SK-N-MC (cell line): ENCODE measurements around the gene AKR7A2.

Source experiments
- DNase-seq: peaks from one replicate; pipeline ENCODE4 v3.0.0-alpha.2; 2011; ENCODE audit warnings: low read depth, low spot score
- H3K27ac ChIP-seq: fragments of 200-600 bp; sonication (generic); 2 replicates; pipeline ENCODE4 v1.5.1; 2016; ENCODE audit warnings: mixed run types
- H3K36me3 ChIP-seq: fragments of 200-600 bp; sonication (generic); 2 replicates; pipeline ENCODE4 v1.6.1; 2017; ENCODE audit warnings: antibody characterized with exemption, low read length, mixed read lengths; ENCODE audit not compliant: insufficient read depth
- H3K4me3 ChIP-seq: fragments of 200-600 bp; sonication (generic); 2 replicates; pipeline ENCODE4 v1.5.1; 2016
- H3K9ac ChIP-seq: fragments of 200-600 bp; sonication (generic); 2 replicates; pipeline ENCODE4 v1.8.0; 2017; ENCODE audit warnings: mixed run types, mixed read lengths; ENCODE audit not compliant: insufficient read length
- H3K9me3 ChIP-seq: fragments of 200-600 bp; sonication (generic); 2 replicates; pipeline ENCODE4 v1.6.1; 2017; ENCODE audit warnings: low read depth, mild to moderate bottlenecking, antibody characterized with exemption, low read length, moderate library complexity, mixed read lengths
- EZH2 ChIP-seq: fragments of 200-600 bp; sonication (generic); IDR thresholded peaks from one replicate; pipeline ENCODE4 v1.6.1; 2017; ENCODE audit warnings: antibody characterized with exemption
- FOXP2 ChIP-seq: optimal IDR thresholded peaks from 2 replicates; pipeline ENCODE3; 2011; ENCODE audit warnings: mild to moderate bottlenecking, moderate library complexity; ENCODE audit not compliant: insufficient read depth; ENCODE audit errors: extremely low read length, control extremely low read depth
- POLR2AphosphoS5 ChIP-seq: IDR thresholded peaks from 2 replicates; pipeline ENCODE4 v1.6.1; 2012; ENCODE audit warnings: mild to moderate bottlenecking, low read depth, low read length, borderline replicate concordance

The AKR7A2 gene

GRCh38 chr1:19356266-19356665, 44.3 kb upstream of the AKR7A2 start:
- Histone ChIP-seq H3K9ac (no peak overlapping the region), H3K27ac (no peak overlapping the region), H3K9me3 (no peaks in the 10 kb centered on the region), H3K4me3 (no peak overlapping the region), H3K36me3 (peaks cover 15% of the 10 kb centered on the region; the same call in 1 of the 2 replicates)
- no peak for DNase-seq
- TF ChIP-seq POLR2AphosphoS5: no peak

GRCh38 chr1:19354531-19354981, 42.6 kb upstream of the AKR7A2 start:
- H3K9ac ChIP-seq: no peak overlapping the region
- no peak for DNase-seq
- H3K4me3 ChIP-seq: no peak overlapping the region
- H3K36me3 ChIP-seq: peaks cover 15% of the 10 kb centered on the region; the same call in 1 of the 2 replicates
- no peak overlapping the region for H3K27ac ChIP-seq
- TF ChIP-seq EZH2 (no peak), POLR2AphosphoS5 (no peak), FOXP2 (no peak)
- H3K9me3 ChIP-seq: no peaks in the 10 kb centered on the region

GRCh38 chr1:19353596-19353995, 41.7 kb upstream of the AKR7A2 start:
- H3K4me3 ChIP-seq: no peak overlapping the region
- DNase-seq: no peak
- H3K27ac ChIP-seq: no peak overlapping the region
- peaks cover 15% of the 10 kb centered on the region; the same call in 1 of the 2 replicates for H3K36me3 ChIP-seq
- TF ChIP-seq EZH2 (no peak), POLR2AphosphoS5 (no peak), FOXP2 (no peak)
- no peaks in the 10 kb centered on the region for H3K9me3 ChIP-seq
- no peak overlapping the region for H3K9ac ChIP-seq

- H3K9ac ChIP-seq: no peak overlapping the region
- H3K27ac ChIP-seq: no peak overlapping the region
- H3K36me3 ChIP-seq: peaks cover 15% of the 10 kb centered on the region; the same call in 1 of the 2 replicates
- H3K9me3 ChIP-seq: no peaks in the 10 kb centered on the region
- TF ChIP-seq FOXP2 (no peak), POLR2AphosphoS5 (no peak), EZH2 (no peak)
- no peak for DNase-seq
- H3K4me3 ChIP-seq: no peak overlapping the region
Observed at GRCh38 chr1:19352839-19353238, 40.9 kb upstream of the AKR7A2 start.

GRCh38 chr1:19351873-19352272, 39.9 kb upstream of the AKR7A2 start:
- Histone ChIP-seq H3K36me3 (peaks cover 15% of the 10 kb centered on the region; the same call in 1 of the 2 replicates), H3K27ac (no peak overlapping the region), H3K9ac (no peak overlapping the region), H3K4me3 (no peak overlapping the region), H3K9me3 (no peaks in the 10 kb centered on the region)
- no peak for TF ChIP-seq FOXP2
- TF ChIP-seq EZH2: no peak
- no peak for TF ChIP-seq POLR2AphosphoS5
- no peak for DNase-seq

- Histone ChIP-seq H3K9ac (no peak overlapping the region), H3K4me3 (no peak overlapping the region), H3K9me3 (no peaks in the 10 kb centered on the region), H3K27ac (no peak overlapping the region), H3K36me3 (peaks cover 7% of the 10 kb centered on the region; the same call in 1 of the 2 replicates)
- no peak for DNase-seq
- no peak for TF ChIP-seq FOXP2
Observed at GRCh38 chr1:19350566-19350965, 38.6 kb upstream of the AKR7A2 start.

GRCh38 chr1:19349999-19350398, 38.1 kb upstream of the AKR7A2 start:
- H3K36me3 ChIP-seq: peaks cover 6% of the 10 kb centered on the region; the same call in 1 of the 2 replicates
- TF ChIP-seq EZH2: no peak
- no peak for TF ChIP-seq FOXP2
- TF ChIP-seq POLR2AphosphoS5: no peak
- H3K4me3 ChIP-seq: no peak overlapping the region
- no peaks in the 10 kb centered on the region for H3K9me3 ChIP-seq
- no peak for DNase-seq
- H3K9ac ChIP-seq: no peak overlapping the region
- no peak overlapping the region for H3K27ac ChIP-seq

GRCh38 chr1:19348441-19349198, 36.7 kb upstream of the AKR7A2 start:
- Histone ChIP-seq H3K9ac (no peak overlapping the region), H3K4me3 (no peak overlapping the region), H3K36me3 (no peaks in the 10 kb centered on the region; the same call in 1 of the 2 replicates), H3K27ac (no peak overlapping the region), H3K9me3 (no peaks in the 10 kb centered on the region)
- no peak for DNase-seq
- TF ChIP-seq EZH2: no peak
